Fibroblast of pulmonary artery (primary cell): Measurements from ENCODE around the gene UBASH3B.

Experiments used
- DNase-seq: peaks from one replicate; pipeline ENCODE4 v3.0.0-alpha.2; 2010; ENCODE audit warnings: low read depth
- H3K4me3 ChIP-seq: replicated peaks from 2 replicates; pipeline ENCODE4 v1.5.1; 2011; ENCODE audit warnings: low read depth, mild to moderate bottlenecking, control low read depth, low read length, moderate library complexity
- CTCF ChIP-seq: IDR thresholded peaks from 2 replicates; pipeline ENCODE4 v1.5.1; 2011; ENCODE audit warnings: mild to moderate bottlenecking, control low read depth, low read length, inconsistent platforms; ENCODE audit errors: missing control alignments

Gene UBASH3B

DNA sequence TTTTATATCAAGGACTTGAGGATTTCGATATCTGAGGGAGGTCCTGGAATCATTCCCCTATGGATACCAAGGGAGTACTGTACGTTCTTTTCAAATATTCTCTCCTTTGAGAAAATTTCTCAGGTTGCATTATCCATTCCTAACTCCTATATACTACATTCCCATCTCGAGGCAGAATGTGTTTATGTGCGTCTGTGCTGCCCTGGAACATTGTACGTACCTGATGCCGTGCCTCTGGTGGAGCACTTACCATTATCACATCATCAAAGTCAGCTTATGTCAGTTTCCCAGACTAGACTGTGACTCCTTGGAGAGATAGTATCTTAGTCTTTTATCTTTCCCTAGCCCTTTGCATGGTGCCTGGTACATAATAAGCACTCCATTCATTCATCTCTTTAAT, 21.7 kb downstream of the UBASH3B start:
- no peak for TF ChIP-seq CTCF
- no peak for DNase-seq

DNA sequence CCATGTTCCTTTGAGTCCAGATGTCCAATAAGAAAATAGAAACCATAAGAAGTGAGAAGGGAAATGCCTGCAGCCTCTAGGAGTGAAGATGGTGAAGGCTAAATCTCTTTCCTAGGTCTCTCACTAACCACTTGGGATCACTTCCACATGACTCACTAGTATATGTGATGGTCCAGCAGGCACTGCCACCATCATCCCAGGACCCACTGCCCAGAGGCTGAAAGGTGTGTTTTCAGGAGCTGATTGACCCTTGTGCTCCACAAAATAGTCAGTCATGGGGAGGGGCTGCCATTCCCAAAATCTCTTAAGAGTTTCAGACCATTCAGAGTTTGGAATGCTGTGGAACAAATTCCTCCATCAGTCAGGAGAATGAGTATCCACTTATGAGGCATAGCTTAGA, 22.9 kb downstream of the UBASH3B start:
- H3K4me3 ChIP-seq: no peak overlapping the region
- TF ChIP-seq CTCF: no peak
- no peak for DNase-seq

More for the DNA sequence above, 21.7 kb downstream of the UBASH3B start:
- H3K4me3 ChIP-seq: no peak overlapping the region

DNA sequence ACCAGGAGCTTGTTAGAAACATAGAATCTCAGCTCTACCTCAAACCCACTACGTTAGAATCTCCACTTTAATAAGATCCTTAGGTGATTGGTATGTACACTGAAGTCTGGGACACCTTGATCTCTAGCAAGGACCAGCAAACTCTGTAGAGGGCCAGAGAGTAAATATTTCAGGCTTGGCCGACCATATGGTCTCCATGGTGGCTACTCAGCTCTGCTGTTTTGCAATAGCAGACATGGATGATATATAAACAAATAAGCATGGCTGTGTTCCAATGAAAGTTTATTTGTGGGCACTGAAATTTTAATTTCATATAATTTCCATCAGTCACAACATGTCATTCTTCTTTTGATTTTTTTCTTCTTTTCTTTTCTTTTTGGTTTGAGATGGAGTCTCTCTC, 23.9 kb downstream of the UBASH3B start:
- no peak for DNase-seq
- no peak for TF ChIP-seq CTCF
- H3K4me3 ChIP-seq: no peak overlapping the region

GRCh38 chr11:122681070-122681469, 25.5 kb downstream of the UBASH3B start:
- no peak for DNase-seq
- no peak for TF ChIP-seq CTCF
- no peak overlapping the region for H3K4me3 ChIP-seq

DNA sequence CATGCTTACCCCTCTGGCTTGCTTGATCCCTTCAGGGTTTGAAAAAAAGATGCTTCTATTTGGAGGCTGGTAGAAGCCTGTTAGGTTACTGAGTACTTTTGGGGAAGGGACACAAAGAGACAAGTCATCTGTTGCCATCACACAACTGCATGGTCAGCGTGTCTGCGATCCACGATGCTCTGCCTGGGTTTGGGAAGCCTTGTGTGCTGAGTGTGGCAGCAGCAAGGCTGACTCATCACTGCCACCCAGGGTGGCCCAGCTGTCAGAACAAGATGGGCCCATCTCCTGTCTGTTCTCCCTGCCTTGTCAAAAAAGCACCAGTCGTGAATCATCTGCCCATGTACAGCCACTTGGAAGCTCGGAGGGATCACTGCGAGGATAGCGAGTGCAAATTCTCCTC, 26.2 kb downstream of the UBASH3B start:
- DNase-seq: no peak
- no peak overlapping the region for H3K4me3 ChIP-seq
- no peak for TF ChIP-seq CTCF

DNA sequence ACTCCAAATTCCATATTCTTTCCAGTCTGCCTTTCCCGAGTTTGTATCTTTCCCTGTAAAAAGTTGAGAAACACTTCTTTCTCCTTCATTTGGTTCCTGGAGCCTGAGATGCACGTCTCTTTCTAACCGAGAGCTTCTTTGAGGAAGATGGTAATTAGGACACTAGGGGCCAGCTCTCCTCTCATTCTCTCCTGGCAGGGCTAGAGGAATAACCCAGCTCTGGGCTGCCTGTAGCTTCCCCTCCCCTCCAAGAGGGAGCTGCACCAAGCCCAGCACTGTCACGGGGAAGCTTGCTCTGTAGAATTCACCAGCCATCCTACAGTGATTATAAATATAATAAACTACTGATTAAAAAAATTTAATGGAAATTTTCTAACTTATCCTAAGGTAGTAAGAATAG, 26.9 kb downstream of the UBASH3B start:
- TF ChIP-seq CTCF: no peak
- H3K4me3 ChIP-seq: no peak overlapping the region
- DNase-seq: no peak

GRCh38 chr11:122685041-122685440, 29.5 kb downstream of the UBASH3B start:
- no peak overlapping the region for H3K4me3 ChIP-seq
- TF ChIP-seq CTCF: no peak
- DNase-seq: no peak
